HepG2 (cell line): ENCODE measurements around the gene TPST2. TPM values are rescaled to one million over a fixed set of nuclear protein-coding genes. Genes with fewer than 3 reads are reported as not detected.
A peak's percentile ranks its signal among the peaks of the same experiment; 100 is the strongest.

ENCODE experiments used
- BCL6 ChIP-seq: IDR thresholded peaks from 2 replicates; pipeline ENCODE4 v1.6.1; 2016; ENCODE audit warnings: missing genetic modification reagents, missing compliant biosample characterization
- DNMT1 ChIP-seq: sonication (generic); formaldehyde crosslinking; IDR thresholded peaks from 2 replicates; pipeline ENCODE4 v1.5.1; 2020; ENCODE audit warnings: mild to moderate bottlenecking, missing genetic modification reagents
- DNMT3B ChIP-seq: conservative IDR thresholded peaks from 2 replicates; pipeline ENCODE4 v1.6.1; 2016; ENCODE audit warnings: missing biosample characterization, control low read depth
- FOXC1 ChIP-seq: sonication (generic); formaldehyde crosslinking; IDR thresholded peaks from 2 replicates; pipeline ENCODE4 v1.8.0; 2022; ENCODE audit warnings: mild to moderate bottlenecking, missing genetic modification reagents, borderline replicate concordance
- HNRNPL ChIP-seq: fragments of 200-400 bp; formaldehyde crosslinking; IDR thresholded peaks from 2 replicates; pipeline ENCODE4 v1.6.1; 2017; ENCODE audit warnings: mild to moderate bottlenecking, low read depth, low read length
- HOXA7 ChIP-seq: sonication (generic); formaldehyde crosslinking; IDR thresholded peaks from 2 replicates; pipeline ENCODE4 v1.8.1; 2022; ENCODE audit warnings: mild to moderate bottlenecking, missing genetic modification reagents, moderate library complexity
- JDP2 ChIP-seq: sonication (generic); formaldehyde crosslinking; IDR thresholded peaks from 2 replicates; pipeline ENCODE4 v1.8.1; 2022; ENCODE audit warnings: missing genetic modification reagents, borderline replicate concordance
- MED13 ChIP-seq: sonication (generic); formaldehyde crosslinking; IDR thresholded peaks from 2 replicates; pipeline ENCODE4 v1.5.0; 2020; ENCODE audit warnings: missing genetic modification reagents
- RFX5 ChIP-seq: IDR thresholded peaks from 2 replicates; pipeline ENCODE4 v1.6.1; 2011; ENCODE audit warnings: low read depth, low read length, improper control_type of control experiment
- SRSF4 ChIP-seq: fragments of 200-400 bp; formaldehyde crosslinking; IDR thresholded peaks from one replicate; pipeline ENCODE4 v1.6.1; 2018; ENCODE audit warnings: mild to moderate bottlenecking, low read depth, low read length, moderate library complexity; ENCODE audit not compliant: poor library complexity, severe bottlenecking
- SRY ChIP-seq: sonication (generic); formaldehyde crosslinking; IDR thresholded peaks from 2 replicates; pipeline ENCODE4 v1.8.0; 2022; ENCODE audit warnings: mild to moderate bottlenecking, missing genetic modification reagents
- SUZ12 ChIP-seq: fragments of 150-350 bp; IDR thresholded peaks from 2 replicates; pipeline ENCODE4 v1.6.1; 2014; ENCODE audit warnings: low read depth, low read length
- ZNF224 ChIP-seq: sonication (generic); formaldehyde crosslinking; IDR thresholded peaks from 2 replicates; pipeline ENCODE4 v1.5.0; 2020; ENCODE audit warnings: mild to moderate bottlenecking, missing genetic modification reagents
- ZNF292 ChIP-seq: sonication (generic); formaldehyde crosslinking; IDR thresholded peaks from 2 replicates; pipeline ENCODE4 v1.8.1; 2022; ENCODE audit warnings: mild to moderate bottlenecking, low read depth, missing genetic modification reagents, borderline replicate concordance
- ZNF558 ChIP-seq: sonication (generic); formaldehyde crosslinking; IDR thresholded peaks from 2 replicates; pipeline ENCODE4 v1.9.0; 2022; ENCODE audit warnings: mild to moderate bottlenecking, missing genetic modification reagents, borderline replicate concordance
- ZZZ3 ChIP-seq: sonication (generic); formaldehyde crosslinking; IDR thresholded peaks from 2 replicates; pipeline ENCODE4 v1.4.0; 2020; ENCODE audit warnings: missing genetic modification reagents, mild to moderate bottlenecking, borderline replicate concordance
- polyA plus RNA-seq, 8 experiments: library from polyadenylated mRNA; depleted of rRNA in 3 of 8; stranded (reverse) in 7 of 8; unstranded in 1 of 8; fragments of >200 nt; fragmentation: Illumina TruSeq in 4 of 8; extraction: Trizol in 4 of 8; gene quantifications; 2 replicates each; pipeline versions ENCODE4 v1.2.1 to v1.2.3, GENCODE V29; 2011 to 2016; ENCODE audit warnings: low read depth in 4 of 8, missing spikeins in 1 of 8, mixed read lengths in 1 of 8; ENCODE audit not compliant: insufficient read depth in 1 of 8
- total RNA-seq, 5 experiments: library from RNA; depleted of rRNA; stranded (reverse); fragments of >200 nt; fragmentation: Illumina TruSeq; extraction: Trizol; gene quantifications; 2 replicates each; pipeline ENCODE4 v1.2.3, GENCODE V29; 2016; ENCODE audit warnings: low read depth in 1 of 5
- TF ChIP-seq, protein P1 (sequence below): sonication (generic); formaldehyde crosslinking; IDR thresholded peaks from 2 replicates; pipeline ENCODE4 v1.4.0; 2020; ENCODE audit warnings: missing genetic modification reagents, borderline replicate concordance
- TF ChIP-seq, protein P2 (sequence below): IDR thresholded peaks from 2 replicates; pipeline ENCODE4 v1.6.1; 2018; ENCODE audit warnings: missing genetic modification reagents
- TF ChIP-seq, protein P3 (sequence below): IDR thresholded peaks from 2 replicates; pipeline ENCODE4 v1.6.1; 2016; ENCODE audit warnings: low read depth
- TF ChIP-seq, protein P4 (sequence below): sonication (generic); formaldehyde crosslinking; IDR thresholded peaks from 2 replicates; pipeline ENCODE4 v1.5.1; 2020; ENCODE audit warnings: missing genetic modification reagents, mild to moderate bottlenecking, borderline replicate concordance

The TPST2 gene
- total and polyA plus RNA-seq, 2 of the 13 experiments (the other 11 are each of a cell fraction or from before 2014, with no cell fraction given): 15.2 to 23.8 TPM

DNA sequence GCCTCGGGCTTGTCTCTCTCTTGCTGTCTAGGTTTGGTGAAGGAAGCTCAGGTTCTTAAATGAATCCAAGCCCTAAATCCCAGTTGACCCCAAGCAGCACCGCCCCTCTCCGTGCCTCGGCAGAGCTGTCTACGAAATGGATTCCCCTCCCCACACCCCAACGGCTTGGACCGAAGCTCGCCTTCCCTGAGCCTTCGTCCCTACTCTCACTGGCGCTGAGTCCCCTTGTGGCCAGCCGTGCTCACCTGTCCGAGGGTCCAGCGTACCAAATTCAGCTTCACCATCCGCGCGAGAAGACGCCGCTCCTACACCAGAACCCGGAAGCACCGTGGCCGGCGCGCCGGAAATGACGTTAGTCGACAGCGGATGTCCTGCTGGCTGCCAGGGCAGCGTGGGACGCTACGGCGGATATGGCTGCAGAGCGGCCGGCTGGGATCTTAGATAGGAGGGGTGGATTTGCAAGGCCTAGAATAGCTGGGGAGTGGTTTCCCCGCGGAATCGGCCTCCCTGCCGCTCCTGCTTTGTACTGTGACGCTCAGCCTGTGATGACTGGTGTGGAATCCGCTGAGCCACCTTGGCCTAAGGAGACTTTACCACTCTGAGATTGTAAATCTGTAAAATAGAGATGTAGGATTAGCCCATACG is 77.7 kb downstream of the TPST2 start, which contains the start of gene TFIP11 (continued):
- TF ChIP-seq, protein P1, sequence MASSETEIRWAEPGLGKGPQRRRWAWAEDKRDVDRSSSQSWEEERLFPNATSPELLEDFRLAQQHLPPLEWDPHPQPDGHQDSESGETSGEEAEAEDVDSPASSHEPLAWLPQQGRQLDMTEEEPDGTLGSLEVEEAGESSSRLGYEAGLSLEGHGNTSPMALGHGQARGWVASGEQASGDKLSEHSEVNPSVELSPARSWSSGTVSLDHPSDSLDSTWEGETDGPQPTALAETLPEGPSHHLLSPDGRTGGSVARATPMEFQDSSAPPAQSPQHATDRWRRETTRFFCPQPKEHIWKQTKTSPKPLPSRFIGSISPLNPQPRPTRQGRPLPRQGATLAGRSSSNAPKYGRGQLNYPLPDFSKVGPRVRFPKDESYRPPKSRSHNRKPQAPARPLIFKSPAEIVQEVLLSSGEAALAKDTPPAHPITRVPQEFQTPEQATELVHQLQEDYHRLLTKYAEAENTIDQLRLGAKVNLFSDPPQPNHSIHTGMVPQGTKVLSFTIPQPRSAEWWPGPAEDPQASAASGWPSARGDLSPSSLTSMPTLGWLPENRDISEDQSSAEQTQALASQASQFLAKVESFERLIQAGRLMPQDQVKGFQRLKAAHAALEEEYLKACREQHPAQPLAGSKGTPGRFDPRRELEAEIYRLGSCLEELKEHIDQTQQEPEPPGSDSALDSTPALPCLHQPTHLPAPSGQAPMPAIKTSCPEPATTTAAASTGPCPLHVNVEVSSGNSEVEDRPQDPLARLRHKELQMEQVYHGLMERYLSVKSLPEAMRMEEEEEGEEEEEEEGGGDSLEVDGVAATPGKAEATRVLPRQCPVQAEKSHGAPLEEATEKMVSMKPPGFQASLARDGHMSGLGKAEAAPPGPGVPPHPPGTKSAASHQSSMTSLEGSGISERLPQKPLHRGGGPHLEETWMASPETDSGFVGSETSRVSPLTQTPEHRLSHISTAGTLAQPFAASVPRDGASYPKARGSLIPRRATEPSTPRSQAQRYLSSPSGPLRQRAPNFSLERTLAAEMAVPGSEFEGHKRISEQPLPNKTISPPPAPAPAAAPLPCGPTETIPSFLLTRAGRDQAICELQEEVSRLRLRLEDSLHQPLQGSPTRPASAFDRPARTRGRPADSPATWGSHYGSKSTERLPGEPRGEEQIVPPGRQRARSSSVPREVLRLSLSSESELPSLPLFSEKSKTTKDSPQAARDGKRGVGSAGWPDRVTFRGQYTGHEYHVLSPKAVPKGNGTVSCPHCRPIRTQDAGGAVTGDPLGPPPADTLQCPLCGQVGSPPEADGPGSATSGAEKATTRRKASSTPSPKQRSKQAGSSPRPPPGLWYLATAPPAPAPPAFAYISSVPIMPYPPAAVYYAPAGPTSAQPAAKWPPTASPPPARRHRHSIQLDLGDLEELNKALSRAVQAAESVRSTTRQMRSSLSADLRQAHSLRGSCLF: no peak
- TF ChIP-seq MED13 (CRISPR knock-in tag) (0 out of 2 replicates have a peak, but pooled peaks have one; percentile 53), ZNF292 (CRISPR knock-in tag) (no peak; the same call in 1 of the 2 replicates), ZNF558 (no peak), ZNF224 (CRISPR knock-in tag) (0 out of 2 replicates have a peak, but pooled peaks have one; percentile 66), DNMT1 (CRISPR knock-in tag) (no peak), RFX5 (peak; percentile 10; the same call in 1 of the 2 replicates), DNMT3B (CRISPR knock-in tag) (no peak), BCL6 (CRISPR knock-in tag) (no peak), JDP2 (CRISPR knock-in tag) (no peak), ZZZ3 (CRISPR knock-in tag) (peak; percentile 94; the same call in 1 of the 2 replicates), SRSF4 (no peak), SRY (CRISPR knock-in tag) (peak; percentile 61; the same call in 1 of the 2 replicates), HNRNPL (no peak), SUZ12 (no peak), HOXA7 (CRISPR knock-in tag) (no peak), FOXC1 (CRISPR knock-in tag) (no peak; the same call in 1 of the 2 replicates)
- TF ChIP-seq, protein P2, sequence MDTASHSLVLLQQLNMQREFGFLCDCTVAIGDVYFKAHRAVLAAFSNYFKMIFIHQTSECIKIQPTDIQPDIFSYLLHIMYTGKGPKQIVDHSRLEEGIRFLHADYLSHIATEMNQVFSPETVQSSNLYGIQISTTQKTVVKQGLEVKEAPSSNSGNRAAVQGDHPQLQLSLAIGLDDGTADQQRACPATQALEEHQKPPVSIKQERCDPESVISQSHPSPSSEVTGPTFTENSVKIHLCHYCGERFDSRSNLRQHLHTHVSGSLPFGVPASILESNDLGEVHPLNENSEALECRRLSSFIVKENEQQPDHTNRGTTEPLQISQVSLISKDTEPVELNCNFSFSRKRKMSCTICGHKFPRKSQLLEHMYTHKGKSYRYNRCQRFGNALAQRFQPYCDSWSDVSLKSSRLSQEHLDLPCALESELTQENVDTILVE: peak; percentile 75; the same call in 1 of the 2 replicates
- TF ChIP-seq, protein P3, sequence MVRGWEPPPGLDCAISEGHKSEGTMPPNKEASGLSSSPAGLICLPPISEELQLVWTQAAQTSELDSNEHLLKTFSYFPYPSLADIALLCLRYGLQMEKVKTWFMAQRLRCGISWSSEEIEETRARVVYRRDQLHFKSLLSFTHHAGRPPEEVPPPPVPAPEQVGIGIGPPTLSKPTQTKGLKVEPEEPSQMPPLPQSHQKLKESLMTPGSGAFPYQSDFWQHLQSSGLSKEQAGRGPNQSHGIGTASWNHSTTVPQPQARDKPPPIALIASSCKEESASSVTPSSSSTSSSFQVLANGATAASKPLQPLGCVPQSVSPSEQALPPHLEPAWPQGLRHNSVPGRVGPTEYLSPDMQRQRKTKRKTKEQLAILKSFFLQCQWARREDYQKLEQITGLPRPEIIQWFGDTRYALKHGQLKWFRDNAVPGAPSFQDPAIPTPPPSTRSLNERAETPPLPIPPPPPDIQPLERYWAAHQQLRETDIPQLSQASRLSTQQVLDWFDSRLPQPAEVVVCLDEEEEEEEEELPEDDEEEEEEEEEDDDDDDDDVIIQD: 0 out of 2 replicates have a peak, but pooled peaks have one; percentile 17
- TF ChIP-seq, protein P4, sequence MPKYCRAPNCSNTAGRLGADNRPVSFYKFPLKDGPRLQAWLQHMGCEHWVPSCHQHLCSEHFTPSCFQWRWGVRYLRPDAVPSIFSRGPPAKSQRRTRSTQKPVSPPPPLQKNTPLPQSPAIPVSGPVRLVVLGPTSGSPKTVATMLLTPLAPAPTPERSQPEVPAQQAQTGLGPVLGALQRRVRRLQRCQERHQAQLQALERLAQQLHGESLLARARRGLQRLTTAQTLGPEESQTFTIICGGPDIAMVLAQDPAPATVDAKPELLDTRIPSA: no peak
